ENCODE data around the gene THAP4.

DNA sequence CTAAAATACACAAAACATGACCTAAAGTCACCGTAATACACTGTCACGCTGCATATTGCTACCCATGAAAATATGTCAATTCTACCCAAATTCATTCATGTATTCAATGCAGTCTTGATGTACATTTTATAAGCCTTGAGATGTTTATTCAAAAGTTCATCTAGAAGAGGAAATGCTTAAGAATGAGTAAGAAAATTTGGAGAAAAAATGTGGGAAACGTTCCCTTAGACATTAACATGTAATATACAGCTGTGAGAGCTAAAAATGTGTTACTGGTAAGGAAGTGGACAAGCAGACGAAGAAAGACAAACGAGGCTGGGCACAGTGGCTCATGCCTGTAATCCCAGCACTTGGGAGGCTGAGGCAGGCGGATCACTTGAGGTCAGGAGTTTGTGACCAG is 37.3 kb downstream of the THAP4 start:
- TF ChIP-seq, protein P1, sequence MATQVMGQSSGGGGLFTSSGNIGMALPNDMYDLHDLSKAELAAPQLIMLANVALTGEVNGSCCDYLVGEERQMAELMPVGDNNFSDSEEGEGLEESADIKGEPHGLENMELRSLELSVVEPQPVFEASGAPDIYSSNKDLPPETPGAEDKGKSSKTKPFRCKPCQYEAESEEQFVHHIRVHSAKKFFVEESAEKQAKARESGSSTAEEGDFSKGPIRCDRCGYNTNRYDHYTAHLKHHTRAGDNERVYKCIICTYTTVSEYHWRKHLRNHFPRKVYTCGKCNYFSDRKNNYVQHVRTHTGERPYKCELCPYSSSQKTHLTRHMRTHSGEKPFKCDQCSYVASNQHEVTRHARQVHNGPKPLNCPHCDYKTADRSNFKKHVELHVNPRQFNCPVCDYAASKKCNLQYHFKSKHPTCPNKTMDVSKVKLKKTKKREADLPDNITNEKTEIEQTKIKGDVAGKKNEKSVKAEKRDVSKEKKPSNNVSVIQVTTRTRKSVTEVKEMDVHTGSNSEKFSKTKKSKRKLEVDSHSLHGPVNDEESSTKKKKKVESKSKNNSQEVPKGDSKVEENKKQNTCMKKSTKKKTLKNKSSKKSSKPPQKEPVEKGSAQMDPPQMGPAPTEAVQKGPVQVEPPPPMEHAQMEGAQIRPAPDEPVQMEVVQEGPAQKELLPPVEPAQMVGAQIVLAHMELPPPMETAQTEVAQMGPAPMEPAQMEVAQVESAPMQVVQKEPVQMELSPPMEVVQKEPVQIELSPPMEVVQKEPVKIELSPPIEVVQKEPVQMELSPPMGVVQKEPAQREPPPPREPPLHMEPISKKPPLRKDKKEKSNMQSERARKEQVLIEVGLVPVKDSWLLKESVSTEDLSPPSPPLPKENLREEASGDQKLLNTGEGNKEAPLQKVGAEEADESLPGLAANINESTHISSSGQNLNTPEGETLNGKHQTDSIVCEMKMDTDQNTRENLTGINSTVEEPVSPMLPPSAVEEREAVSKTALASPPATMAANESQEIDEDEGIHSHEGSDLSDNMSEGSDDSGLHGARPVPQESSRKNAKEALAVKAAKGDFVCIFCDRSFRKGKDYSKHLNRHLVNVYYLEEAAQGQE (IDR thresholded peaks at IDR 0.05; ENCODE audit: unreplicated experiment), result no peak
- TF ChIP-seq, protein P2, sequence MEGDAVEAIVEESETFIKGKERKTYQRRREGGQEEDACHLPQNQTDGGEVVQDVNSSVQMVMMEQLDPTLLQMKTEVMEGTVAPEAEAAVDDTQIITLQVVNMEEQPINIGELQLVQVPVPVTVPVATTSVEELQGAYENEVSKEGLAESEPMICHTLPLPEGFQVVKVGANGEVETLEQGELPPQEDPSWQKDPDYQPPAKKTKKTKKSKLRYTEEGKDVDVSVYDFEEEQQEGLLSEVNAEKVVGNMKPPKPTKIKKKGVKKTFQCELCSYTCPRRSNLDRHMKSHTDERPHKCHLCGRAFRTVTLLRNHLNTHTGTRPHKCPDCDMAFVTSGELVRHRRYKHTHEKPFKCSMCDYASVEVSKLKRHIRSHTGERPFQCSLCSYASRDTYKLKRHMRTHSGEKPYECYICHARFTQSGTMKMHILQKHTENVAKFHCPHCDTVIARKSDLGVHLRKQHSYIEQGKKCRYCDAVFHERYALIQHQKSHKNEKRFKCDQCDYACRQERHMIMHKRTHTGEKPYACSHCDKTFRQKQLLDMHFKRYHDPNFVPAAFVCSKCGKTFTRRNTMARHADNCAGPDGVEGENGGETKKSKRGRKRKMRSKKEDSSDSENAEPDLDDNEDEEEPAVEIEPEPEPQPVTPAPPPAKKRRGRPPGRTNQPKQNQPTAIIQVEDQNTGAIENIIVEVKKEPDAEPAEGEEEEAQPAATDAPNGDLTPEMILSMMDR (conservative IDR thresholded peaks at IDR 0.05; ENCODE audit: low read depth in 2 of 2), result no peak
- TF ChIP-seq EZH2 (IDR thresholded peaks at IDR 0.05; ENCODE audit: low read depth, unreplicated experiment) (no peak), POLR2AphosphoS5 (IDR thresholded peaks at IDR 0.05; ENCODE audit: low read depth) (no peak), NANOG (IDR thresholded peaks at IDR 0.05; ENCODE audit: borderline replicate concordance) (no peak), JUNB (IDR thresholded peaks at IDR 0.05; ENCODE audit: unreplicated experiment) (no peak), EZH2phosphoT487 (IDR thresholded peaks at IDR 0.05; ENCODE audit: unreplicated experiment) (no peak), STAT1 (IDR thresholded peaks at IDR 0.05; ENCODE audit: unreplicated experiment) (no peak), CREB1 (CRISPR knock-in tag; IDR thresholded peaks at IDR 0.05; ENCODE audit: low read depth) (no peak), ZNF331 (CRISPR knock-in tag; IDR thresholded peaks at IDR 0.05; ENCODE audit: low read depth) (no peak), ETS1 (IDR thresholded peaks at IDR 0.05) (no peak)
